ENCODE measurements around the gene UST. TPM values are rescaled to one million over a fixed set of nuclear protein-coding genes. Genes with fewer than 3 reads are reported as not detected.

UST gene
- total RNA-seq, 2 experiments from 2014 or later = 1.2 to 1.5 TPM

GRCh38 chr6:148830614-148831013 lies 83.8 kb downstream of the UST start:
- ATAC-seq (peak; percentile 66), DNase-seq (no peak)
- H3K36me3 Mint-ChIP-seq (ENCODE audit: low read depth) = no peaks in the 10 kb centered on the region
- no peaks in the 10 kb centered on the region for H3K9me3 Mint-ChIP-seq
- TF ChIP-seq, protein P1, sequence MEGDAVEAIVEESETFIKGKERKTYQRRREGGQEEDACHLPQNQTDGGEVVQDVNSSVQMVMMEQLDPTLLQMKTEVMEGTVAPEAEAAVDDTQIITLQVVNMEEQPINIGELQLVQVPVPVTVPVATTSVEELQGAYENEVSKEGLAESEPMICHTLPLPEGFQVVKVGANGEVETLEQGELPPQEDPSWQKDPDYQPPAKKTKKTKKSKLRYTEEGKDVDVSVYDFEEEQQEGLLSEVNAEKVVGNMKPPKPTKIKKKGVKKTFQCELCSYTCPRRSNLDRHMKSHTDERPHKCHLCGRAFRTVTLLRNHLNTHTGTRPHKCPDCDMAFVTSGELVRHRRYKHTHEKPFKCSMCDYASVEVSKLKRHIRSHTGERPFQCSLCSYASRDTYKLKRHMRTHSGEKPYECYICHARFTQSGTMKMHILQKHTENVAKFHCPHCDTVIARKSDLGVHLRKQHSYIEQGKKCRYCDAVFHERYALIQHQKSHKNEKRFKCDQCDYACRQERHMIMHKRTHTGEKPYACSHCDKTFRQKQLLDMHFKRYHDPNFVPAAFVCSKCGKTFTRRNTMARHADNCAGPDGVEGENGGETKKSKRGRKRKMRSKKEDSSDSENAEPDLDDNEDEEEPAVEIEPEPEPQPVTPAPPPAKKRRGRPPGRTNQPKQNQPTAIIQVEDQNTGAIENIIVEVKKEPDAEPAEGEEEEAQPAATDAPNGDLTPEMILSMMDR (IDR thresholded peaks at IDR 0.05) = no peak
- ChIA-PET POLR2A (no interaction called here), CTCF (no interaction called here)
- H3K27ac Mint-ChIP-seq = peak overlapping the region; percentile 61
- peaks cover 23% of the 10 kb centered on the region for H3K4me1 Mint-ChIP-seq (ENCODE audit: low read depth)
- H3K4me3 Mint-ChIP-seq = peak overlapping the region; percentile 67
- intact Hi-C loops (cut with micrococcal nuclease) = loop anchor here (10.0 kb wide), 2 partner anchors 76 to 266 kb away; no protein-coding TSS in a partner anchor
- peaks cover 5% of the 10 kb centered on the region for H3K27me3 Mint-ChIP-seq

DNA sequence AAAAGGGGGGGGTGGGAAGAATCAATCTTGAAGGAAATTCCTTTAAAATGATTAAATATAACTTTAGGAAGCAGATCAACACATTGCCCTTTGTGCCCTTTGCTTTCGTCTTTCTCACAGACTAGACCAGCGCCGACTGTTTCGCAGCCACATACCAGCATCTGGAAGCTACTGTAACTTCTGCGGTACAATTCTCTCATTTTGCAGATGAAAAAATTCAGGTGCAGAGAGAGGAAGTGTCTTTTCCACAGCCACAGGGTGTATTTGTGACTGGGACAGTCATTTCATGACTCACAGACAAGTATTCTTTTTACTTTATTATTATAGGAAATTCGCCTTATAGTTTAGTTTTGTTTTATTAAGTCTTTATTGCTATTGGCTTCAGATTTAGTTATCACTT lies 84.2 kb downstream of the UST start:
- ATAC-seq (peak; percentile 57), DNase-seq (peak; percentile 58)
- H3K4me3 Mint-ChIP-seq = peak overlapping the region; percentile 67
- H3K4me1 Mint-ChIP-seq (ENCODE audit: low read depth) = peaks cover 27% of the 10 kb centered on the region
- no peaks in the 10 kb centered on the region for H3K9me3 Mint-ChIP-seq
- POLR2A ChIA-PET = no interaction called here
- CTCF ChIA-PET = no interaction called here
- peaks cover 5% of the 10 kb centered on the region for H3K27me3 Mint-ChIP-seq
- peak overlapping the region; percentile 61 for H3K27ac Mint-ChIP-seq
- intact Hi-C loops (cut with micrococcal nuclease) = loop anchor here (10.0 kb wide), 2 partner anchors 76 to 266 kb away; no protein-coding TSS in a partner anchor
- H3K36me3 Mint-ChIP-seq (ENCODE audit: low read depth) = no peaks in the 10 kb centered on the region
- TF ChIP-seq, protein P1 (IDR thresholded peaks at IDR 0.05) = no peak

DNA sequence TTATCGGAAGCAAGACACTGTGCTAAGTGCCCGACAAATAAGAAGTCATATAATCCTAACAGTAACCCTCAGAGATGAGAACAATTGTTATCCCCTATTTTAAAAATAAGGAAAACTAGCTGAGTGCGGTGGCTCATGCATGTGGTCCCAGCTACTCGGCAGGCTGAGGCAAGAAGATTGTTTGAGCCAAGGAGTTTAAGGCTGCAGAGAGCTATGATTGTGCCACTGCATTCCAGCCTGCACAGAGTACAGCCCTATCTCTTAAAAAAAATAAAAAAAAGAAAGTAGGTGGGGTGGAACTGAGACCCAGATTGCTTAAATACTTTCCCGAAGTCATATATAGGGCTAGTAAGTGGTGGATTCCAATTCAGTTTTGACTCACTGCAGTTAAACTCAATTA lies 84.7 kb downstream of the UST start:
- peaks cover 5% of the 10 kb centered on the region for H3K27me3 Mint-ChIP-seq
- H3K36me3 Mint-ChIP-seq (ENCODE audit: low read depth) = no peaks in the 10 kb centered on the region
- H3K4me1 Mint-ChIP-seq (ENCODE audit: low read depth) = peaks cover 32% of the 10 kb centered on the region
- ATAC-seq = no peak
- ChIA-PET CTCF (no interaction called here), POLR2A (no interaction called here)
- TF ChIP-seq, protein P1 (IDR thresholded peaks at IDR 0.05) = no peak
- no peak overlapping the region for H3K4me3 Mint-ChIP-seq
- no peak for DNase-seq
- no peaks in the 10 kb centered on the region for H3K9me3 Mint-ChIP-seq
- H3K27ac Mint-ChIP-seq = no peak overlapping the region
- intact Hi-C loops (cut with micrococcal nuclease) = loop anchor here (10.0 kb wide), 2 partner anchors 77 to 267 kb away; no protein-coding TSS in a partner anchor

- ATAC-seq (peak; percentile 78), DNase-seq (peak; percentile 48)
- peaks cover 5% of the 10 kb centered on the region for H3K27me3 Mint-ChIP-seq
- peak overlapping the region; percentile 44 for H3K4me3 Mint-ChIP-seq
- ChIA-PET POLR2A (interaction anchor here (0.7 to 2.0 kb wide), 3 partner anchors 12 to 78 kb away, joined by 3 to 6 read pairs (median 3); no protein-coding TSS in a partner anchor), CTCF (interaction anchor here (0.9 to 1.0 kb wide), 2 partner anchors 55 to 75 kb away, joined by 3 to 4 read pairs; no protein-coding TSS in a partner anchor)
- no peaks in the 10 kb centered on the region for H3K36me3 Mint-ChIP-seq (ENCODE audit: low read depth)
- H3K9me3 Mint-ChIP-seq = no peaks in the 10 kb centered on the region
- TF ChIP-seq, protein P1 (IDR thresholded peaks at IDR 0.05) = no peak
- intact Hi-C loops (cut with micrococcal nuclease) = loop anchor here (10.0 kb wide), 2 partner anchors 81 to 271 kb away; no protein-coding TSS in a partner anchor
- H3K27ac Mint-ChIP-seq = peak overlapping the region; percentile 88
- peaks cover 18% of the 10 kb centered on the region for H3K4me1 Mint-ChIP-seq (ENCODE audit: low read depth)
These were observed 89.2 kb downstream of the UST start for GRCh38 chr6:148835920-148836441.

DNA sequence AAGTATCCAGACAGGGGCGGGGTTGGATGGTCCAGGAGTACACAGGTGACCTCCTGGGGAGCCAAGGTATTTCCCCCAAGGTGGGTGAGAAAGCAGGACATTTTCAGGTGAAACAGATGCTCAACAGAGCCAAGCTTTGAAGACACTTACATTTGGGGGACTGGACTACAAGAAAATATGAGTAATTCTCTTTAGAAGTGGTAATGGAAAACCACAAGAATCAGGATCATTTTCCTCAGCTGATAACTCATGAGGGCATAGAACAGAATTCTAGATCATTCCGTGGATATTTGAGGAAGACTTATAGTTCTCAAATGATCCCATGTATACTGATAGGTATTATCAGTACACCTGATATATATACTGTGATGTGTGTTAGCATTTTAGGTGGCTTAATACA lies 89.9 kb downstream of the UST start:
- ChIA-PET POLR2A (interaction anchor here (1.7 to 2.0 kb wide), 2 partner anchors 78 to 91 kb away, joined by 3 to 6 read pairs; no protein-coding TSS in a partner anchor), CTCF (interaction anchor here (1.0 kb wide), 2 partner anchors 12 to 56 kb away, joined by 3 read pairs; no protein-coding TSS in a partner anchor)
- peak overlapping the region; percentile 88 for H3K27ac Mint-ChIP-seq
- intact Hi-C loops (cut with micrococcal nuclease) = loop anchor here (10.0 kb wide), 2 partner anchors 82 to 272 kb away; no protein-coding TSS in a partner anchor
- no peak for ATAC-seq
- no peaks in the 10 kb centered on the region for H3K36me3 Mint-ChIP-seq (ENCODE audit: low read depth)
- H3K4me3 Mint-ChIP-seq = no peak overlapping the region
- peaks cover 17% of the 10 kb centered on the region for H3K4me1 Mint-ChIP-seq (ENCODE audit: low read depth)
- H3K9me3 Mint-ChIP-seq = no peaks in the 10 kb centered on the region
- peaks cover 5% of the 10 kb centered on the region for H3K27me3 Mint-ChIP-seq
- no peak for DNase-seq
- TF ChIP-seq, protein P1 (IDR thresholded peaks at IDR 0.05) = no peak

Data from activated CD8-positive, alpha-beta T cell treated with anti-CD3 and anti-CD28 coated beads for 36 hours (primary cell).